Measurements from ENCODE around the gene CYP2R1. TPM values are rescaled to one million over a fixed set of nuclear protein-coding genes. Genes with fewer than 3 reads are reported as not detected.
"Not testable (repeated sequence)": the region's sequence is repeated elsewhere in the genome, so short reads cannot be mapped to it uniquely, and the experiment has no call there.

The CYP2R1 gene
- total and polyA plus RNA-seq, 7 donors = 6.1 to 17.5 (median 12.3) TPM

GRCh38 chr11:14875163-14875562 is 16.9 kb downstream of the CYP2R1 start:
- WGBS, 2 donors = 95 to 96% methylated on average over 5 of the region's 5 CpGs
- H3K4me3 ChIP-seq = no peak overlapping the region
- no peak for DNase-seq
- H3K36me3 ChIP-seq = peaks cover 0 to 64% (median 2%) of the 10 kb centered on the region in 4 donors
- TF ChIP-seq POLR2A (IDR thresholded peaks at IDR 0.05) (no peak), EP300 (IDR thresholded peaks at IDR 0.05) (no peak), POLR2AphosphoS5 (IDR thresholded peaks at IDR 0.05) (no peak)
- TF ChIP-seq, protein P1, sequence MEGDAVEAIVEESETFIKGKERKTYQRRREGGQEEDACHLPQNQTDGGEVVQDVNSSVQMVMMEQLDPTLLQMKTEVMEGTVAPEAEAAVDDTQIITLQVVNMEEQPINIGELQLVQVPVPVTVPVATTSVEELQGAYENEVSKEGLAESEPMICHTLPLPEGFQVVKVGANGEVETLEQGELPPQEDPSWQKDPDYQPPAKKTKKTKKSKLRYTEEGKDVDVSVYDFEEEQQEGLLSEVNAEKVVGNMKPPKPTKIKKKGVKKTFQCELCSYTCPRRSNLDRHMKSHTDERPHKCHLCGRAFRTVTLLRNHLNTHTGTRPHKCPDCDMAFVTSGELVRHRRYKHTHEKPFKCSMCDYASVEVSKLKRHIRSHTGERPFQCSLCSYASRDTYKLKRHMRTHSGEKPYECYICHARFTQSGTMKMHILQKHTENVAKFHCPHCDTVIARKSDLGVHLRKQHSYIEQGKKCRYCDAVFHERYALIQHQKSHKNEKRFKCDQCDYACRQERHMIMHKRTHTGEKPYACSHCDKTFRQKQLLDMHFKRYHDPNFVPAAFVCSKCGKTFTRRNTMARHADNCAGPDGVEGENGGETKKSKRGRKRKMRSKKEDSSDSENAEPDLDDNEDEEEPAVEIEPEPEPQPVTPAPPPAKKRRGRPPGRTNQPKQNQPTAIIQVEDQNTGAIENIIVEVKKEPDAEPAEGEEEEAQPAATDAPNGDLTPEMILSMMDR (IDR thresholded peaks at IDR 0.05) = no peak
- H3K27ac ChIP-seq = no peak overlapping the region
- H3K27me3 ChIP-seq = no peaks in the 10 kb centered on the region
- intact Hi-C loops (cut with DNase I) = no loop called here
- H3K4me1 ChIP-seq = peaks cover 0 to 3% (median 0%) of the 10 kb centered on the region in 4 donors
- no peaks in the 10 kb centered on the region for H3K9me3 ChIP-seq

DNA sequence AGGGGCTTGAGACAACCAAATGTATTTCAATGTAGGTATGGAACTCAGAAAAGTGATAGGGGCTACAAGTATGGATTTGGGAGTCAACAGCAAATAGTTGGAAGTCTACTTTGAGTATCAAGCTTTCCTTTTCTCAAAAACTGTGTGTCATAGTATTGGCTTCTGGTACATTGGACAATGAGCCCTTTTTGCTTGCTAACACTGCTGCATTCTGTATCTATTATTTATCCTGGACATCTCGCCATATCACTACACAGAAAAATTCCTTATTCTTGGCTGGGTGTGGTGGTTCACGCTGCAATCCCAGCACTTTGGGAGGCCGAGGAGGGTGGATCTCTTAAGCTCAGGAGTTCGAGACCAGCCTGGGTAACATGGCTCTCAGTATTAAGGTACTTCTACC is 18.4 kb downstream of the CYP2R1 start:
- no peak overlapping the region for H3K27ac ChIP-seq
- intact Hi-C loops (cut with DNase I) = no loop called here

GRCh38 chr11:14872032-14872431 is 20.0 kb downstream of the CYP2R1 start:
- TF ChIP-seq POLR2A (IDR thresholded peaks at IDR 0.05) = no peak
- no peak for TF ChIP-seq POLR2AphosphoS5 (IDR thresholded peaks at IDR 0.05)
- no peak for TF ChIP-seq EP300 (IDR thresholded peaks at IDR 0.05)
- TF ChIP-seq, protein P1 (IDR thresholded peaks at IDR 0.05) = no peak
- H3K9me3 ChIP-seq = no peaks in the 10 kb centered on the region
- intact Hi-C loops (cut with DNase I) = no loop called here
- no peaks in the 10 kb centered on the region for H3K27me3 ChIP-seq
- peaks cover 0 to 3% (median 0%) of the 10 kb centered on the region in 4 donors for H3K4me1 ChIP-seq
- no peak for DNase-seq
- H3K27ac ChIP-seq = no peak overlapping the region
- H3K4me3 ChIP-seq = no peak overlapping the region
- H3K36me3 ChIP-seq = peaks cover 0 to 70% (median 2%) of the 10 kb centered on the region in 4 donors

More for the DNA sequence above, 18.4 kb downstream of the CYP2R1 start:
- H3K27me3 ChIP-seq = no peaks in the 10 kb centered on the region
- no peak overlapping the region for H3K4me3 ChIP-seq
- TF ChIP-seq, protein P1 (IDR thresholded peaks at IDR 0.05) = no peak
- TF ChIP-seq POLR2A (IDR thresholded peaks at IDR 0.05) (no peak), POLR2AphosphoS5 (IDR thresholded peaks at IDR 0.05) (no peak), EP300 (IDR thresholded peaks at IDR 0.05) (no peak)
- DNase-seq = no peak
- H3K9me3 ChIP-seq = no peaks in the 10 kb centered on the region
- WGBS, 2 donors = 93 to 94% methylated on average over 4 of the region's 4 CpGs
- H3K4me1 ChIP-seq = peaks cover 0 to 3% (median 0%) of the 10 kb centered on the region in 4 donors
- H3K36me3 ChIP-seq = peaks cover 0 to 70% (median 2%) of the 10 kb centered on the region in 4 donors

DNA sequence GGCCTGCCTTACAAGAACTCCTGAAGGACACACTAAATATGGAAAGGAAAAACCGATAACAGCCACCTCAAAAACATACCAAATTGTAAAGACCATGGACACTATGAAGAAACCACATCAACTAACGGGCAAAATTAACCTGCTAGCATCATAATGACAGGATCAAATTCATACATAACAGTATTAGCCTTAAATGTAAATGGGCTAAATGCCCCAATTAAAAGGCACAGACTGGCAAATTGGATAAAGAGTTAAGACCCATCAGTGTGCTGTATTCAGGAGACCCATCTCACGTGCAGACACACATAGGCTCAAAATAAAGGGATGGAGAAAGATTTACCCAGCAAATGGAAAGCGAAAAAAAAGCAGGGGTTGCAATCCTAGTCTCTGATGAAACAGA is 28.3 kb downstream of the CYP2R1 start:
- DNase-seq; H3K4me3 ChIP-seq; intact Hi-C loops (cut with DNase I); H3K27ac ChIP-seq; H3K4me1 ChIP-seq; H3K27me3 ChIP-seq; H3K9me3 ChIP-seq: not testable (repeated sequence)
- H3K36me3 ChIP-seq = peaks cover 0 to 72% (median 14%) of the 10 kb centered on the region in 4 donors
- WGBS, 2 donors = 93 to 94% methylated on average over 4 of the region's 4 CpGs

GRCh38 chr11:14861680-14862079 is 30.4 kb downstream of the CYP2R1 start:
- Histone ChIP-seq H3K27me3 (no peaks in the 10 kb centered on the region), H3K9me3 (no peaks in the 10 kb centered on the region), H3K4me1 (no peaks in the 10 kb centered on the region), H3K4me3 (no peak overlapping the region), H3K36me3 (peaks cover 0 to 53% (median 12%) of the 10 kb centered on the region in 4 donors), H3K27ac (no peak overlapping the region)
- intact Hi-C loops (cut with DNase I) = no loop called here
- WGBS, 2 donors = 22 to 66% methylated on average over 1 of the region's 1 CpG
- DNase-seq = no peak
- TF ChIP-seq, protein P1 (IDR thresholded peaks at IDR 0.05) = no peak
- TF ChIP-seq POLR2AphosphoS5 (IDR thresholded peaks at IDR 0.05) = no peak
- no peak for TF ChIP-seq EP300 (IDR thresholded peaks at IDR 0.05)
- no peak for TF ChIP-seq POLR2A (IDR thresholded peaks at IDR 0.05)
